T-helper 2 cell (primary cell): ENCODE results near the gene PIK3CB.
"Not testable (repeated sequence)": the region's sequence is repeated elsewhere in the genome, so short reads cannot be mapped to it uniquely, and the experiment has no call there.

ENCODE experiments used
- DNase-seq, 5 experiments: peaks; one replicate each; pipeline versions ENCODE4 v3.0.0 to v3.0.0-alpha.2; 2012 to 2022
- total RNA-seq, 2 donors: gene quantifications; one replicate each; lab custom pipeline; 2026; lab: John Stamatoyannopoulos, UW

PIK3CB gene
- total RNA-seq: 15.6 to 25.3 reads per million in 2 donors

DNA sequence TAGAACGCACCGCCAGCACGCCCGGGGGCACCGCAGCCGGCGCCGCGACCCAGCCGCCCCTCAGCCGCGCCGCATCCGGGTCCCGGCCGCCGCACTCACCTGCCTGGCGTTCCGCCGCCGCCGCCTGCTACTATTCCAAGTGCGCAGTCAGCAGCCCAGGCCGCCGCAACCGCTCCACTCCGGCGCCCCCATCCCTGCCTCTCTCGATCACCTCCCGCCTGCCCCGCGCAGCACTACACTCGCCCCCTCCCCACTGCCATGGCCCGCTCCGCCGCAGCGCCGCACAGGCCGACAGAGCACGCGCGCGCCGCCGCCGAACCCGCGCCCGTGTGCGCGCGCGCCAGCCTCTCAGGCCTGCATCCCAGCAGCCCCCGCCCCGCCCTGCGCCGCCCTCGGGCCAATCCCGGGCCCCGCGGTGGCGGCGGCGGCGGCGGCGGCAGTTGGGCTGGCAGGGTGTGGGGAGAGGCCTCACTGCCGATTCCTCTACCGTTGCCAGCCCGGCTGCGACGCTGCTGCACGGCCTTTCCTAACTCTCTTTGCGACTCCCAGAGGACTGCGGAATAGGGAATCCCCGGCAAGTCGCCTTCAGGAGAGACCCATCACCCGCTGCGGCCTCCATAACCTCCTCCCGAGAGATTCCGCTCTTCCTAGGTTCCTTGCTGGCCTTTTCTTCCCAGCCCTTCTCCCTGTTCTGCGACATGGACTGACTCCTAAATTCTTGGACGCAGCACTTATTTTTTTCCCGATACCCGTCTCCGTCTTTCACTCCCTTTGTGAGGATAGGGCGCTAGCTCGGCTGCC lies at the start of gene PIK3CB:
PIK3CB (minus strand) TSS at position 333 of the 801 bp plus-strand sequence. CDS start 75,585 bp downstream, outside the sequence.
- peak; percentile 65 to 95 (median 79) for DNase-seq

GRCh38 chr3:138881233-138881632 lies 46.5 kb upstream of the PIK3CB start:
- peak in 1 of 5 experiments; percentile 26 for DNase-seq

DNA sequence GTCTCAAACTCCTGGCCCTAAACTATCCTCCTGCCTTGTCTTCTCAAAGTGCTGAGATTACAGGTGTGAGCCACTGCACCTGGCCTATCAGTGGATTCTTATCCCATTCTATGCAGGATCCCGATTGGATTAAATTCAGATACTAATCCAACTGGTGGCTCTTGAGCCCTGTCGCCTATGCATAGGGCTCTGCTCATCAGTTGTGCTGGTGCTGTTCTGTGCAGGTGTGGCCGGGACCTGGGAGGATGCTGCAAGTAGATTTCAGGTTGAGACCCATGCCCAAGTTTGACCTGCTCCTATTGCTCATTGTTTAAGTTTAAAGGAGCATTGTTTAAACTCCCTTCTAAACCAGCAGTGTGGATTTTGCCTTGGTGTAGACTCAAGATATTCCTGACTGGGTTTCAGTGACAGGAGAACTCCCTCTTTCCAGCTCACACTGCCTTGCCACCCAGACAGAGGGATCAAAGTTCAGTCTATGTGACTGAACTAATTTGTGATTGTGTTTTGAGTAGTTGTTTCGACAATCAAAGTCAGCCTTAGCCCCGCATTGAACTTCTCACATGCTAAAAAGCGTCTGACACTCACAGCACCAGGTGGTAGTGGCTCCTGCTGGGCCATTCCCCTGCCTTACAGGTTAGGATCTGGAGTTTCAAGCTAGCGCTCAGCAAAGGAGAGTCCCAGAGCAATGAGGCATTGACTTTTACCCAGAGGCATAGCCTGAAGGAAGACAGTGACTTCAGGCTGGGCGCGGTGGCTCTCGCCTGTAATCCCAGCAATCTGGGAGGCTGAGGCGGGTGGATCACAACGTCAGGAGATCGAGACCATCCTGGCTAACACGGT lies 45.0 kb upstream of the PIK3CB start:
- no peak for DNase-seq

DNA sequence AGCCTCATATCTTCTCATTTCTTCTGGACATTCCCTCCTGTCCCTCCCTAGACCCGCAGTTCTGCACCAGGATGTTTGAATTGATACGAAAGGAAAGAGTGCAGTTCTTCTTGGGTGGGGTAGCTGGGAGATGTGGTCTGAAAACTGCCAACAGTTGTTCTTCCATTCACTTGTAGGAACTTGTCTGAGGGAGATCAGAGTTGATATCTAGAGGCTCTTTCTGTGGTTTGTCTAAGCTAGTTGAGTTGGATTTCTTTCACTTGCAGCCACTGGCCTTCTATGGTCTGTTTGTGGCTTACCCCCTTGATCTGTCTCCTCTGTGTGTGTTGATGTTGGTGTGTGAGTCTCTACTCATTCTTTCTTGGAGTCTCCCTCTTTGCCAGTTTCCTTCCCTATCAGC lies 42.5 kb upstream of the PIK3CB start:
- DNase-seq: no peak

DNA sequence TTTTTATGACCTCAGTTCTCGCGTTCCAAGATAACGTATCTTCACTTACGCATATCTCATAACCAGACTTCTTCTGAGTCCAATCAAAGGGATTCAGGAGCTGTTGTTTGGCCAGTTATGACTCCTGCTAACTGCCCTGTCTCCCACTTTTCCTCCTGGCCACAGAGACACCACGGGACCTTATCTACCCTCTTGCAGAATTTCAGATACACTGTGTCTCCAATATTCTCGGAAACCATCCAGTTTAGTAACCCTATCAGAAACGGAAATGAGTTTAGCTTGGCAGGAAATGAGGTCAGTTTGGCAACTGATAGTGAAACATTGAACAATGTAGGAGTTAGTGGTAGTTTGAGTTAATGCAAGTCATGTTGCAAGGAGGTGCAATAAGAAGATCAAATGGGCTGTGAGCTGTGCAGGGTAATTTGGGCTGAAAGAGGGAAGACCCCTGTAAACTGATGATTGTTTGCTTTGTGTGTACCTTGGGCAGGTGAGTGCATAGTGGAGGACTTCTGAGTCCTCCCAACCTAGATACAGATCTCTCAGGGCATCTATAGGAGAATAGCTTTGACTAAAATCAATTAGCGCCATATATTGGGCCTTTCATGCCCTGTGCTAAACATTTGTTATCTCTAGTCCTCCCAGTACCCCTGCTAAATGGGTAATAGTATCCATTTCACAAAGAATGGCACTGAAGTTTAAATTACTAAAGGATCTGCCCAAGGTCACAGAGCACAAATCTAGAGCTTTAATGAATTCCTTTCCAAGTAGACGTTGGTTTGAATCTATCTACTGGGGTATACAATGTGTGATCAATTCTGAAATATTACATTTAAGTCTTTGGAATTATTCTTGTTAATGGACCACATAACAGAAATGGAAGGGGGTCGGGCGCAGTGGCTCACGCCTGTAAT lies 41.3 kb upstream of the PIK3CB start:
- DNase-seq: peak in 1 of 5 experiments; percentile 69

GRCh38 chr3:138875096-138875753 lies 40.5 kb upstream of the PIK3CB start:
- DNase-seq: no peak

- no peak for DNase-seq
Observed at GRCh38 chr3:138873471-138874278, 38.9 kb upstream of the PIK3CB start.

DNA sequence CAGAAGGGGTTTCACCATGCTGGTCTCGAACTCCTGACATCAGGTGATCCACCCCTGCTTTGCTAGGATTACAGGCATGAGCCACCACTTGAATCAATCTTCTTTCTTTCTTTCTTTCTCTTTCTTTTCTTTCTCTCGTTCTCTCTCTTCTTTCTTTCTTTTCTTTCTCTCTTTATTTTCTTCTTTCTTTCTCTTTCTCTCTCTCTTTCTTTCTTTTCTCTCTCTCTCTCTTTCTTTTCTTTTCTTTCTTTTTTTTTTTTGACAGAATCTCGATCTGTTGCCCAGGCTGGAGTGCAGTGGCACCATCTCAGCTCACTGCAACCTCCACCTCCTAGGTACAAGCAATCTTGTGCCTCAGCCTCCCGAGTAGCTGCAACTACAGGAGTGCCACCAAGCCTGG lies 37.9 kb upstream of the PIK3CB start:
- no peak for DNase-seq

GRCh38 chr3:138867996-138868395 lies 33.3 kb upstream of the PIK3CB start:
- no peak for DNase-seq

DNA sequence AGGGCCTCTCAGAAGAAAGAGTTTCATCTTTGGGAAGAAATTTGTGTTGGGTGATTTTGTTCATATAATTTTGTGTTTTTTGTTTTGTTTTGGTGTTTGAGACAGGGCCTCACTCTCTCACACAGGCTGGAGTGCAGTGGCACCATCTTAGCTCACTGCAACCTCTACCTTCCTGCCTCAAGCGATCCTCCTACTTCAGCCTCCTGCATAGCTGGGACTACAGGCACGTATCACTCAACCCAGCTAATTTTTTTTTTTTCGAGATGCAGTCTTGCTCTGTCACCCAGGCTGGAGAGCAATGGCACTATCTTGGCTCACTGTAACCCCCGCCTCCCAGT lies 29.0 kb upstream of the PIK3CB start:
- no peak for DNase-seq

GRCh38 chr3:138862924-138863775 lies 28.4 kb upstream of the PIK3CB start:
- no peak for DNase-seq

DNA sequence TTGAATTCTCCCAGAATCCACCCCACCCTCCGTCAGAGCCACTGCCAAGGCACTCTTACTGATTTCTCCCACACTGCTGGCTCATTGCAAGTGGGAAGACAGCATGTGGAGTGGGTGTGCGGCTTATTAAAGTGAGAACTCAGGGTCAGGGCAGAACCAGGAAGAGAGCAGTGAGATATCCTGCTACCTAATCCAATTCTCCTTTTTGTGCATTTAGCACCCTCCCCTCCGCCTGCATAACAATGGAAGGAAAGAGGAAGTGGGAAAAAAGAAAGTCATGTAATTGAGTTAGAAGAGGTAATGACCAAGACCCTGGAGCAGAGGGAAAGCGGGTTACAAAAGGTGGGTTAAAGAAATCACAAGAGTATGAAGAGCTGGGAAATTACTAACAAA lies 27.8 kb upstream of the PIK3CB start:
- DNase-seq: no peak

DNA sequence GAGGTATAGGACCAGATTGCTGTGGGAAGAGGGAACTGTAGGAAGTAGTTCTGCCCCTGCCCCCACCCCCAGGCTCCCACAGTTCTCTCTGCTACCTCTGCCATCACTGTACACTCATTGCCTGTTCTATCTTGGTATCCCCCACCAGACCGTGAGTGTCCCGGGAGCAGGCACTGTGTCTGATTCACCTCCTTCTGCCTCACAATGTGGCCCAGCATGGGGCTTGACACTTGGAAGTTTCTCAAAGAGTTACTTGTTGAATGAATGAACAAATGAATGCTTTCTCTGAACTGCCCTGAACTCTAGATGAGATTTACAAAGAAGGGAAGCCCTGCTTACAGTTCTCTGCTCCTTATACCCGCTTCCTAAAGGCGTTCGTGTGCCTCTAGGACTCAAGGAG lies 27.1 kb upstream of the PIK3CB start:
- no peak for DNase-seq

GRCh38 chr3:138856799-138857198 lies 22.1 kb upstream of the PIK3CB start:
- DNase-seq: no peak

GRCh38 chr3:138854940-138855339 lies 20.2 kb upstream of the PIK3CB start:
- DNase-seq: no peak

- no peak for DNase-seq
Observed at GRCh38 chr3:138854204-138854603, 19.5 kb upstream of the PIK3CB start.

DNA sequence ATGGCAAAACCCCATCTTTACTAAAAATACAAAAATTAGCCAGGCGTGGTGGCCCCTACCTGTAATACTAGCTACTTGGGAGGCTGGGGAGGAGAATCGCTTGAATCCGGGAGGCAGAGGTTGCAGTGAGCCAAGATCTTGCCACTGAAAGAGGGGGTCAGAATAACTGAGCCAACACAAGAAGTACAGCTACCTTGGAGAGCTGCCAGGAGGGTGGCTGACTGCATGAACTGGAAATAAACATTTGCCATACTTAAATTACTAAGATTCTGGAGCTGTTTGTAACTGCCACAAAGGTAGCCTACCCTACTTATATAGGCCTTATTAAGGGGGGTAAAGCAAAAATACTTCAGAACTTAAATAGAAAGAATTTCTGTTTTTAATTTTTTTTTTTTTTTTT lies 15.4 kb upstream of the PIK3CB start:
- DNase-seq: no peak

GRCh38 chr3:138849222-138849940 lies 14.7 kb upstream of the PIK3CB start:
- DNase-seq: no peak

- DNase-seq: no peak
Observed at GRCh38 chr3:138848696-138849095, 14.0 kb upstream of the PIK3CB start.

GRCh38 chr3:138846824-138847223 lies 12.1 kb upstream of the PIK3CB start:
- DNase-seq: not testable (repeated sequence)
